Measurements from ENCODE around the gene SPART.
A peak's percentile ranks its signal among the peaks of the same experiment; 100 is the strongest.

The SPART gene, protein sequence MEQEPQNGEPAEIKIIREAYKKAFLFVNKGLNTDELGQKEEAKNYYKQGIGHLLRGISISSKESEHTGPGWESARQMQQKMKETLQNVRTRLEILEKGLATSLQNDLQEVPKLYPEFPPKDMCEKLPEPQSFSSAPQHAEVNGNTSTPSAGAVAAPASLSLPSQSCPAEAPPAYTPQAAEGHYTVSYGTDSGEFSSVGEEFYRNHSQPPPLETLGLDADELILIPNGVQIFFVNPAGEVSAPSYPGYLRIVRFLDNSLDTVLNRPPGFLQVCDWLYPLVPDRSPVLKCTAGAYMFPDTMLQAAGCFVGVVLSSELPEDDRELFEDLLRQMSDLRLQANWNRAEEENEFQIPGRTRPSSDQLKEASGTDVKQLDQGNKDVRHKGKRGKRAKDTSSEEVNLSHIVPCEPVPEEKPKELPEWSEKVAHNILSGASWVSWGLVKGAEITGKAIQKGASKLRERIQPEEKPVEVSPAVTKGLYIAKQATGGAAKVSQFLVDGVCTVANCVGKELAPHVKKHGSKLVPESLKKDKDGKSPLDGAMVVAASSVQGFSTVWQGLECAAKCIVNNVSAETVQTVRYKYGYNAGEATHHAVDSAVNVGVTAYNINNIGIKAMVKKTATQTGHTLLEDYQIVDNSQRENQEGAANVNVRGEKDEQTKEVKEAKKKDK

GRCh38 chr13:36346222-36347083 is at the start of gene SPART:
Gene SPART (minus strand): TSS chr13:36346394. CDS start chr13:36335830, 10,564 bp downstream.
- peak; percentile 85 for DNase-seq (ENCODE audit: low spot score)
- TF ChIP-seq, protein P1, sequence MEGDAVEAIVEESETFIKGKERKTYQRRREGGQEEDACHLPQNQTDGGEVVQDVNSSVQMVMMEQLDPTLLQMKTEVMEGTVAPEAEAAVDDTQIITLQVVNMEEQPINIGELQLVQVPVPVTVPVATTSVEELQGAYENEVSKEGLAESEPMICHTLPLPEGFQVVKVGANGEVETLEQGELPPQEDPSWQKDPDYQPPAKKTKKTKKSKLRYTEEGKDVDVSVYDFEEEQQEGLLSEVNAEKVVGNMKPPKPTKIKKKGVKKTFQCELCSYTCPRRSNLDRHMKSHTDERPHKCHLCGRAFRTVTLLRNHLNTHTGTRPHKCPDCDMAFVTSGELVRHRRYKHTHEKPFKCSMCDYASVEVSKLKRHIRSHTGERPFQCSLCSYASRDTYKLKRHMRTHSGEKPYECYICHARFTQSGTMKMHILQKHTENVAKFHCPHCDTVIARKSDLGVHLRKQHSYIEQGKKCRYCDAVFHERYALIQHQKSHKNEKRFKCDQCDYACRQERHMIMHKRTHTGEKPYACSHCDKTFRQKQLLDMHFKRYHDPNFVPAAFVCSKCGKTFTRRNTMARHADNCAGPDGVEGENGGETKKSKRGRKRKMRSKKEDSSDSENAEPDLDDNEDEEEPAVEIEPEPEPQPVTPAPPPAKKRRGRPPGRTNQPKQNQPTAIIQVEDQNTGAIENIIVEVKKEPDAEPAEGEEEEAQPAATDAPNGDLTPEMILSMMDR (conservative IDR thresholded peaks at IDR 0.05; ENCODE audit: low read depth), result peak; percentile 98
- H3K27ac ChIP-seq, result peak within 1 kb of the TSS; percentile 97
- CTCF ChIA-PET, result interaction anchor here (0.6 to 1.2 kb wide), 9 partner anchors 8 to 481 kb away, joined by 3 to 8 read pairs (median 4); no protein-coding TSS in a partner anchor
- POLR2A ChIA-PET (ENCODE audit: low non-redundant PET), result no interaction called here

DNA sequence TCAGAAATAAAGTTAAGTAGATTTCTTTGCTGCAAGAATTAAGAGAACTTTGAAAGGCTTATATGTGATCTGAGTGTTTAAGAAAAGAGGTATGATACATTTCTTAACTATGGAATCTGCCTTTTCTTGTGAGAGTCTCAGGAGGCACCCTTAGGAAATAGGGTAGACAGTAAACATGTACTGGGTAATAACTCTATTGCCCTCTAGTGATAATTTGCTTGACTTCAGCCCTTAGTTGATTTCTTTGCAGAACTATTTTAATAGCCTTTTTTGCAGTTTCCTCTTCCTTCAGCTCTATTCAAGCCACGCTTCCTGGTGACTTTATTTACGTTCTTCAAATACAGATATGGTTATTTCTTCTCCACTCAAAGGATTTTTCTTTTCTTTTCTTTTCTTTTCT is 49.1 kb upstream of the SPART start:
- CTCF ChIA-PET, result interaction anchor here (0.6 to 1.6 kb wide), 9 partner anchors 16 to 468 kb away, joined by 3 to 5 read pairs (median 3); no protein-coding TSS in a partner anchor
- TF ChIP-seq, protein P1 (conservative IDR thresholded peaks at IDR 0.05; ENCODE audit: low read depth), result 0 out of 2 replicates have a peak, but pooled peaks have one; percentile 28
- H3K27ac ChIP-seq, result no peak overlapping the region
- peak; percentile 60 for DNase-seq (ENCODE audit: low spot score)
- POLR2A ChIA-PET (ENCODE audit: low non-redundant PET), result no interaction called here

- CTCF ChIA-PET, result no interaction called here
- POLR2A ChIA-PET (ENCODE audit: low non-redundant PET), result no interaction called here
- H3K27ac ChIP-seq, result no peak overlapping the region
- TF ChIP-seq, protein P1 (conservative IDR thresholded peaks at IDR 0.05; ENCODE audit: low read depth), result no peak
- DNase-seq (ENCODE audit: low spot score), result no peak
Observed at GRCh38 chr13:36385489-36385888, 39.3 kb upstream of the SPART start.

- POLR2A ChIA-PET (ENCODE audit: low non-redundant PET), result no interaction called here
- TF ChIP-seq, protein P1 (conservative IDR thresholded peaks at IDR 0.05; ENCODE audit: low read depth), result no peak
- DNase-seq (ENCODE audit: low spot score), result peak; percentile 73
- no peak overlapping the region for H3K27ac ChIP-seq
- CTCF ChIA-PET, result interaction anchor here (0.6 kb wide), 1 partner anchor 1200 kb away, joined by 3 read pairs; no protein-coding TSS in a partner anchor
Observed at GRCh38 chr13:36382030-36382429, 35.8 kb upstream of the SPART start.

DNA sequence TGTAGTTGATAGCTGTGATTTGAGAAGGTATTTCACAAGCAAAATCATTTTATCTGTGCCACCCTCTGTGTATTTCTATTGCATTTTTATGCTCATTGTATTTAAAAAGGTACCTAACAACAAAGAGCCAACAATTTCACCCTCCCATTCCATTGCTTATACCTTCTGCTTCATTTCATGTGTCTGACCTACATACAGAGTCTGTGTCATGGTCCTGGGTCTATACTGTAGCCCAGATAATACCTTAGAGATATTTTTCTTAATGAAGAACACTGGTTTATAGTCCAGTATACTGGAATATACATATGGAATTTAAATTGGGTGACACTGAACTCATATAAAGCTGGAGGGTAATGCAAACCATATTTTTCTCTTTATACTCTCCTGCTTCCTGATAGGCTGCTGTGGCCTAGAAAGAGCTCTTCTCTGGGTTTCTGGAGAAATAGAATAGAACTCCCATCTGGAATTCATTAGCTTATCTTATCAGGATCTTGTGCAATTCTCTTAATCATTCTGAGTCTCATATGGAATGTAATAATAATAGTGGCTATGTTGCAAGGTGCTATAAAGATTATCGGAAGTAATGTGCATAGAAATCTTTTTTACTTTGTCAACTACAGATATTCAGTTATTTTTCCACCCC is 31.8 kb upstream of the SPART start:
- DNase-seq (ENCODE audit: low spot score), result no peak
- no peak overlapping the region for H3K27ac ChIP-seq
- ChIA-PET CTCF (no interaction called here), POLR2A (ENCODE audit: low non-redundant PET) (no interaction called here)
- TF ChIP-seq, protein P1 (conservative IDR thresholded peaks at IDR 0.05; ENCODE audit: low read depth), result no peak
